NOMO-1 treated with dmso at 0.1 percent for 144 hours (cell line): ENCODE measurements around the gene PELI2.

Experiments used
- DNase-seq: peaks from one replicate; lab custom pipeline; 2025; ENCODE audit not compliant: unreplicated experiment; lab: John Stamatoyannopoulos, UW

Gene PELI2

GRCh38 chr14:56199095-56199981 is 81.1 kb downstream of the PELI2 start:
- DNase-seq, result peak; percentile 4

- no peak for DNase-seq
Measured at GRCh38 chr14:56199982-56200577, 81.9 kb downstream of the PELI2 start.

- no peak for DNase-seq
Measured at GRCh38 chr14:56202256-56202655, 84.0 kb downstream of the PELI2 start.

GRCh38 chr14:56205881-56206280 is 87.7 kb downstream of the PELI2 start:
- DNase-seq, result peak; percentile 5

- no peak for DNase-seq
Measured at GRCh38 chr14:56206596-56206995, 88.4 kb downstream of the PELI2 start.

- no peak for DNase-seq
Measured at GRCh38 chr14:56207626-56208292, 89.5 kb downstream of the PELI2 start.

GRCh38 chr14:56208520-56208919 is 90.3 kb downstream of the PELI2 start:
- no peak for DNase-seq

GRCh38 chr14:56210571-56210970 is 92.4 kb downstream of the PELI2 start:
- no peak for DNase-seq

GRCh38 chr14:56211084-56211483 is 92.9 kb downstream of the PELI2 start:
- no peak for DNase-seq

GRCh38 chr14:56211844-56212243 is 93.6 kb downstream of the PELI2 start:
- DNase-seq, result no peak

- no peak for DNase-seq
Measured at GRCh38 chr14:56212521-56212920, 94.3 kb downstream of the PELI2 start.

GRCh38 chr14:56213306-56213705 is 95.1 kb downstream of the PELI2 start:
- DNase-seq, result no peak

GRCh38 chr14:56215180-56215579 is 97.0 kb downstream of the PELI2 start:
- DNase-seq, result no peak

- peak; percentile 25 for DNase-seq
Measured at GRCh38 chr14:56216626-56217379, 98.6 kb downstream of the PELI2 start.

- DNase-seq, result no peak
Measured at GRCh38 chr14:56217380-56218045, 99.3 kb downstream of the PELI2 start.

GRCh38 chr14:56219666-56220413 is 101.6 kb downstream of the PELI2 start:
- no peak for DNase-seq

- no peak for DNase-seq
Measured at GRCh38 chr14:56221382-56222128, 103.3 kb downstream of the PELI2 start.

- DNase-seq, result no peak
Measured at GRCh38 chr14:56224229-56224628, 106.0 kb downstream of the PELI2 start.
